Measurements from ENCODE around the gene MIDN.

GRCh38 chr19:1260749-1261537, 12.6 kb downstream of the MIDN start:
- TF ChIP-seq CTCF (conservative IDR thresholded peaks at IDR 0.05 in 1 of 2, IDR thresholded peaks at IDR 0.05 in 1 of 2; ENCODE audit: extremely low read depth in 1 of 2, insufficient read depth in 1 of 2, low read depth in 1 of 2, low read length in 2 of 2) (no peak), EZH2 (IDR thresholded peaks at IDR 0.05; ENCODE audit: borderline replicate concordance, low read length) (no peak)

All from mammary epithelial cell (primary cell).